GM12878 (cell line): ENCODE results near the gene PROM1. TPM values are rescaled to one million over a fixed set of nuclear protein-coding genes. Genes with fewer than 3 reads are reported as not detected.

Experiments
- ATAC-seq: fragments of 200-7000 bp; cut with Tn5 transposase; 3 replicates; pipeline ENCODE4 v1.9.1; 2020; ENCODE audit warnings: mild to moderate bottlenecking, moderate library complexity
- BruUV-seq: library from RNA; stranded (reverse); fragments of 400-500 nt; replicated peaks from 2 replicates; lab custom pipeline; 2021; lab: Mats Ljungman, UMichigan
- CTCF ChIA-PET: fragments of 300-600 bp; sonication (Branson Sonifier 250); formaldehyde crosslinking; extraction: SDS; loops from one replicate; lab custom pipeline; 2021; ENCODE audit warnings: inconsistent platforms; lab: Yijun Ruan, JAX
- POLR2A ChIA-PET: fragments of 350-600 bp; formaldehyde crosslinking; extraction: SDS; loops from one replicate; lab custom pipeline; 2021; ENCODE audit warnings: inconsistent platforms; lab: Charles Lee
- RAD21 ChIA-PET: fragments of 300-600 bp; sonication (Branson Sonifier 250); formaldehyde crosslinking; loops from one replicate; lab custom pipeline; 2023; ENCODE audit warnings: antibody characterized with exemption; ENCODE audit not compliant: unreplicated experiment; lab: Charles Lee
- SMC1A ChIA-PET: fragments of 300-600 bp; sonication (Branson Sonifier 250); formaldehyde crosslinking; loops from one replicate; lab custom pipeline; 2023; ENCODE audit not compliant: unreplicated experiment, uncharacterized antibody; lab: Charles Lee
- DNase-seq: peaks from one replicate; pipeline ENCODE4 v3.0.0-alpha.2; 2011; ENCODE audit warnings: low read depth, low spot score
- FAIRE-seq: peaks from 3 replicates; lab custom pipeline; 2011; peaks lifted over from hg19 to GRCh38; lab: Jason Lieb, UNC
- H2AFZ ChIP-seq: 2 replicates; pipeline ENCODE4 v1.6.0; 2011; ENCODE audit warnings: low read depth, low read length, control low read depth; ENCODE audit not compliant: control insufficient read depth
- H3K27ac ChIP-seq: 2 replicates; pipeline ENCODE4 v1.5.1; 2011; ENCODE audit warnings: control low read depth; ENCODE audit not compliant: control insufficient read depth, insufficient read depth
- H3K27me3 ChIP-seq, 2 experiments: replicated peaks in 1 of 2; 2 replicates each; pipeline versions ENCODE4 v1.6.0 to v1.6.1; 2011; ENCODE audit warnings: low read length in 1 of 2; ENCODE audit not compliant: control insufficient read depth in 2 of 2, insufficient read depth in 2 of 2
- H3K36me3 ChIP-seq, 2 experiments: 2 replicates each; pipeline ENCODE4 v1.5.1; 2011; ENCODE audit warnings: low read length in 1 of 2; ENCODE audit not compliant: control insufficient read depth in 2 of 2, insufficient read depth in 2 of 2
- H3K4me1 ChIP-seq: 2 replicates; pipeline ENCODE4 v1.6.1; 2011; ENCODE audit warnings: mild to moderate bottlenecking, low read length, moderate library complexity, mixed read lengths; ENCODE audit not compliant: control insufficient read depth, insufficient read depth
- H3K4me2 ChIP-seq: 2 replicates; pipeline ENCODE4 v1.6.0; 2011; ENCODE audit warnings: control low read depth; ENCODE audit not compliant: control insufficient read depth, insufficient read depth
- H3K4me3 ChIP-seq: fragments of 200-600 bp; sonication (generic); 2 replicates; pipeline ENCODE4 v1.5.1; 2016
- H3K79me2 ChIP-seq: 2 replicates; pipeline ENCODE4 v1.6.0; 2011; ENCODE audit warnings: low read length; ENCODE audit not compliant: control insufficient read depth, insufficient read depth
- H3K9ac ChIP-seq: 2 replicates; pipeline ENCODE4 v1.8.0; 2011; ENCODE audit warnings: low read length, control low read depth, mixed read lengths; ENCODE audit not compliant: control insufficient read depth, insufficient read depth
- H3K9me3 ChIP-seq: replicated peaks from 3 replicates; pipeline ENCODE4 v1.5.1; 2011; ENCODE audit warnings: mild to moderate bottlenecking, low read length; ENCODE audit not compliant: control insufficient read depth, insufficient read depth
- H4K20me1 ChIP-seq: 2 replicates; pipeline ENCODE4 v1.6.0; 2011; ENCODE audit not compliant: control insufficient read depth, insufficient read depth
- JUNB ChIP-seq: IDR thresholded peaks from 2 replicates; pipeline ENCODE4 v1.6.1; 2016; ENCODE audit warnings: antibody characterized with exemption, mild to moderate bottlenecking
- LARP7 ChIP-seq: fragments of 450-650 bp; IDR thresholded peaks from 2 replicates; pipeline ENCODE4 v1.6.1; 2017; ENCODE audit warnings: mild to moderate bottlenecking
- NBN ChIP-seq: fragments of 450-650 bp; IDR thresholded peaks from 2 replicates; pipeline ENCODE4 v1.6.1; 2016
- PAX5 ChIP-seq: IDR thresholded peaks from 2 replicates; pipeline ENCODE4 v1.6.1; 2011; ENCODE audit warnings: low read depth, low read length, borderline replicate concordance
- SP1 ChIP-seq: IDR thresholded peaks from one replicate; pipeline ENCODE4 v1.6.1; 2011; ENCODE audit warnings: low read depth, low read length
- TCF3 ChIP-seq: IDR thresholded peaks from 2 replicates; pipeline ENCODE4 v1.6.1; 2012; ENCODE audit warnings: low read depth, mild to moderate bottlenecking, low read length, borderline replicate concordance; ENCODE audit not compliant: insufficient read depth
- WGBS: methylation state at CpG from one replicate; pipeline ENCODE4 v1.1.6; 2016; ENCODE audit warnings: low lambda C conversion rate; ENCODE audit not compliant: insufficient replicate concordance, insufficient coverage; ENCODE audit errors: missing lambda C conversion rate; 5-methylcytosine and 5-hydroxymethylcytosine counted together
- in situ Hi-C: fragments of 300-500 bp; cut with MboI; formaldehyde crosslinking; loops from 9 replicates; pipeline ENCODE4 v1.14.3; 2018; ENCODE audit warnings: mixed read lengths
- intact Hi-C: fragments of 100-400 bp; cut with micrococcal nuclease; formaldehyde crosslinking; loops from one replicate; pipeline ENCODE4 v1.14.2; 2022; ENCODE audit not compliant: unreplicated experiment
- polyA plus RNA-seq, 11 experiments: library from polyadenylated mRNA; depleted of rRNA in 4 of 11; unstranded in 6 of 11; stranded (reverse) in 5 of 11; fragments of >200 nt; fragmentation: Nextera tagmentation in 4 of 11; fragmentation: Illumina TruSeq in 1 of 11; extraction: Ambion mirVana in 4 of 11; extraction: Trizol in 1 of 11; gene quantifications; 1 replicate in 1 of 11; 2 replicates in 10 of 11; pipeline versions ENCODE4 v1.2.1 to v1.2.3, GENCODE V29; 2011 to 2016; ENCODE audit warnings: inconsistent platforms in 2 of 11, missing spikeins in 2 of 11, low read depth in 1 of 11
- total RNA-seq, 4 experiments: library from RNA; depleted of rRNA in 3 of 4; stranded (reverse); fragments of >200 nt in 3 of 4; fragmentation: Illumina TruSeq in 1 of 4; extraction: Trizol in 1 of 4; gene quantifications; 2 replicates each; pipeline versions ENCODE4 v1.2.1 to v1.2.3, GENCODE V29; 2013 to 2021

Gene PROM1
- total and polyA plus RNA-seq, 10 of the 15 experiments (the other 5 are each of a cell fraction or from before 2014, with no cell fraction given), result 0.08 to 0.31 (median 0.18) TPM; not detected in 7

- FAIRE-seq (no peak), DNase-seq (no peak), ATAC-seq (no peak)
- Histone ChIP-seq H3K9ac (no peak overlapping the region), H4K20me1 (no peaks in the 10 kb centered on the region), H2AFZ (no peak overlapping the region), H3K79me2 (no peaks in the 10 kb centered on the region), H3K9me3 (no peaks in the 10 kb centered on the region), H3K27ac (no peak overlapping the region), H3K4me3 (no peak overlapping the region), H3K4me2 (no peak overlapping the region), H3K27me3 (no peaks in the 10 kb centered on the region; a peak in 1 of 4 replicates), H3K36me3 (no peaks in the 10 kb centered on the region), H3K4me1 (no peaks in the 10 kb centered on the region)
- BruUV-seq, result no TSS peak
- ChIA-PET CTCF (interaction anchor here (0.7 to 1.0 kb wide), 3 partner anchors 173 to 239 kb away, joined by 3 to 4 read pairs (median 3); no protein-coding TSS in a partner anchor), SMC1A (interaction anchor here (0.8 kb wide), 1 partner anchor 240 kb away, joined by 4 read pairs; no protein-coding TSS in a partner anchor), RAD21 (interaction anchor here (0.6 to 1.0 kb wide), 2 partner anchors 239 to 337 kb away, joined by 3 to 4 read pairs; no protein-coding TSS in a partner anchor), POLR2A (interaction anchor here (0.6 kb wide), 1 partner anchor 144 kb away, joined by 3 read pairs; no protein-coding TSS in a partner anchor)
- in situ Hi-C loops, result no loop called here
- intact Hi-C loops, result no loop called here
- TF ChIP-seq PAX5 (no peak), LARP7 (no peak), NBN (no peak), TCF3 (no peak)
- 19% methylated on average over 5 of the region's 5 CpGs for WGBS
Measured at GRCh38 chr4:16025268-16025667, 58.6 kb downstream of the PROM1 start.

DNA sequence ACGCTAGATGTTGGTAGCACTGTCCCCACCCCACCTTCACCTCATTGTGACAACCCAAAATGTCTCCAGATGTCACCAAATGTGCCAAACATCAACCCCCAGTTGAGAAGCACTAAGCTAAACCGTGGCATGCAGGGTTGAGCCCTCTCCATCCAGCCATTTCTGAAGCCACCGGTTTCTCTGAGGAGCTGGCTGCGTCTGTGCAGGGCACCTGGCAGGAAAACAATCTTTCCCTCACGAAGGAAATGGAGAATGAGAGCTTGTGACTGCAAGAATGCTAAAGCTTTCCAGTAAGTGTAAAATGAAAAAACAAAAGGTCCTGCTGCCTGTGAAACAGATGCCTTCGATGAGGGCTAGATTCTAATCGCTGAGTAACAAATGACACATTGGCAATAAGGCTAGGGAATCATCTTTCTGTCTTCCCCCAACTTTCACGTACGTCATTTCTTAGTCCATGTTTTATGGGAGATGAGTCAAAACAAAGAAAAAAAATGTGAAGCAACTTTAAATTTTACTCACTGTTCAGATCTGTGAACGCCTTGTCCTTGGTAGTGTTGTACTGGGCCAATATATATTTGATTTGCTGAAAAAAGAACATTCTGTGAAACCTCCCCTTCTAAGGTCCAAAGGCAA, 59.9 kb downstream of the PROM1 start:
- no peaks in the 10 kb centered on the region for H3K9me3 ChIP-seq
- intact Hi-C loops (no loop called here), in situ Hi-C loops (no loop called here)
- ChIA-PET CTCF (interaction anchor here (0.7 to 2.1 kb wide), 3 partner anchors 175 to 241 kb away, joined by 3 to 5 read pairs (median 3); no protein-coding TSS in a partner anchor), POLR2A (no interaction called here), SMC1A (interaction anchor here (0.8 kb wide), 1 partner anchor 172 kb away, joined by 3 read pairs; no protein-coding TSS in a partner anchor), RAD21 (no interaction called here)
- H3K9ac ChIP-seq, result no peak overlapping the region
- H3K79me2 ChIP-seq, result no peaks in the 10 kb centered on the region
- WGBS, result 16% methylated on average over 10 of the region's 10 CpGs
- no peaks in the 10 kb centered on the region; a peak in 1 of 4 replicates for H3K27me3 ChIP-seq
- H3K4me2 ChIP-seq, result no peak overlapping the region
- no peaks in the 10 kb centered on the region for H4K20me1 ChIP-seq
- no peak for FAIRE-seq
- H3K27ac ChIP-seq, result no peak overlapping the region
- no peak overlapping the region for H3K4me3 ChIP-seq
- TF ChIP-seq SP1 (no peak), JUNB (0 out of 2 replicates have a peak, but pooled peaks have one; percentile 11)
- DNase-seq, result no peak
- no peak for ATAC-seq
- no peaks in the 10 kb centered on the region for H3K36me3 ChIP-seq
- BruUV-seq, result no TSS peak
- H2AFZ ChIP-seq, result no peak overlapping the region
- no peaks in the 10 kb centered on the region for H3K4me1 ChIP-seq
